SH-SY5Y (cell line): ENCODE data around the gene LHX3.

ENCODE experiments used
- GATA2 ChIP-seq: IDR thresholded peaks from 2 replicates; pipeline ENCODE4 v1.6.1; 2011; ENCODE audit warnings: mild to moderate bottlenecking, low read depth, low read length
- GATA3 ChIP-seq: IDR thresholded peaks from 2 replicates; pipeline ENCODE4 v1.6.1; 2011; ENCODE audit warnings: low read depth, mild to moderate bottlenecking, low read length, moderate library complexity

DNA sequence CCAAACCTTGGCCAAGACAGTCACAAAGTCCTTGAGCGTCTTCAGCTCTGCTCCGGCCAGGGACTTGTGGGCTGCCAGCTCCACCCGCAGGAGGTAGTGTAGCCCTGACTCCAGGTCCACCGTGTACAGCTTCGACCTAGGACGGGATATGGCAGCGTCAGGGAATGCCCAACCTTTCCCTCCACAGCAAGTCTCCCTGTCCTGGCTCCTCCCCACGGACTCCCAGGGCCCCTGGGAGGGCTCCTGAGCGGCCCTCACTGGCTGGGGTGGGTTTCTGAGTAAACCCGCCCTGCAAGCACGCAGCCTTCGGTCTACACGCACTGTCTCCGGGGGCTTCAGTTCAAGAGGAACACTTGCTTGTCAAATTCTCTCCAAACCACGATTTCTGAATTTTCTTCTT lies 13.7 kb upstream of the LHX3 start:
- no peak for TF ChIP-seq GATA2
- no peak for TF ChIP-seq GATA3
